GM12872 (cell line): ENCODE results near the gene NRIP2.

Source experiments
- CTCF ChIP-seq: IDR thresholded peaks from 3 replicates; pipeline ENCODE4 v1.5.1; 2011; ENCODE audit warnings: low read depth, mild to moderate bottlenecking, low read length, moderate library complexity; ENCODE audit not compliant: insufficient read depth

The NRIP2 gene

GRCh38 chr12:2826721-2827515, 7.9 kb downstream of the NRIP2 start:
- TF ChIP-seq CTCF, result no peak

DNA sequence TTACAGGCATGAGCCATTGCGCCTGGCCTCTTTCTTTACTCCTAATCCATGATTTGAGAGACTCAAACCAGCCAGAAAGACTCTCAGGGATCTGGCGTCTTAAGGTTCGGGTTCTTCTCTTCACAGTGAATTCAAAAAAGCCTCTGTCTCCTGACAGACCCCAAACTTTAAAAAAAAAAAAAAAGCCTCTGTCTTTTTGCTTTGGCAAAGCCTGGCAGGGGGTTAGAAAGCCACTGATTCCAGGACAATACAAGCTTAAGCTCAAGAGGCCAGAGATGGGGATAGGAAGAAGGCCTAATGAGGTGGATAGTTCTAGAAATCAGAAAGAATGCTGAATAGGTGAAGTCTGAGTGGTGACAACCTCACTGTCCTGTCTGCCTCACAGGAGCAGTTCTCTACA, 8.8 kb downstream of the NRIP2 start:
- TF ChIP-seq CTCF, result no peak

DNA sequence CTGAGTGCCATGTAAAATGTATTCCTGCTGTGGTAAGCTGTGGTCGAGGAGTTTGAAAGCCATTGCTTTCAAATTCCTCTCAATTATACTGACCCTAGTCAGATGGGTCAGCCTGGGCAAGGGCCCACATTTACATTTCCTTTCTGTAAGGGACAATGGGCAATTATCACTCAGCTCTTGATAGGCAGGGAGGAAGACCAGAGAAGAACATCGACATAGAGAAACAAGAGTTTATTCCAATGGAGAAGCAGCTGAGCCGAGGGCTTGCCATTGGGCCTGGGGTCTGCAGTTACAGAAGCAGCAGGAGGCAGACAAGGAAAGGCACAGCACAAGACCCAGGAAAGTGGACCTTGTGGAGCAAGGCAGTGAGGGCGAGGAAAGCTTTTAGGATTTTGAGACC, 9.7 kb downstream of the NRIP2 start:
- TF ChIP-seq CTCF, result no peak

DNA sequence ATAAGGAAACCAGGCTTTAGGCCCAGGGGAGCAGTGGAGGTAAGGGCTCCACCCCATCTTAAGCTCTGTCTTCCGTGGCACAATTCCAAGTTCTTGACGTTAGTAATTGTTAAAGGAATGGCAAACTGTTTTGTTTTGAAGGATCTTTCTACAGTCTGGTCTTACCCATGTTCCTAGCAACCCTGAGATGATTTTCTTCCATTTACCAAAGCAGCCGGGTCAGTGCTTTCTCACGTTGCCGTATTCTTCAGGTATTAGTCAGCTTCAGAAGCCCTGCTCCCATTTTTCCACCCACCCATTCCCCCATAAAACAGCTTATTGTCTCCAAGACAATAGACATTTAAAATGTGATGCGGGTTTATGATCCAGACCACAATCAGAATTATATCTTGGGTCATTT, 10.3 kb downstream of the NRIP2 start:
- TF ChIP-seq CTCF, result no peak

- TF ChIP-seq CTCF, result no peak
Observed at GRCh38 chr12:2823483-2823882, 11.4 kb downstream of the NRIP2 start.

- TF ChIP-seq CTCF, result no peak
Observed at GRCh38 chr12:2820432-2820831, 14.4 kb downstream of the NRIP2 start.

GRCh38 chr12:2819810-2820209, 15.0 kb downstream of the NRIP2 start:
- TF ChIP-seq CTCF, result no peak
